ENCODE measurements around the gene CD248. TPM values are rescaled to one million over a fixed set of nuclear protein-coding genes. Genes with fewer than 3 reads are reported as not detected.
"Not testable (repeated sequence)": the region's sequence is repeated elsewhere in the genome, so short reads cannot be mapped to it uniquely, and the experiment has no call there.

Gene CD248
- polyA plus RNA-seq, 2 of the 4 experiments (the other 2 are of a cell fraction): 0.03 TPM; not detected in 1

DNA sequence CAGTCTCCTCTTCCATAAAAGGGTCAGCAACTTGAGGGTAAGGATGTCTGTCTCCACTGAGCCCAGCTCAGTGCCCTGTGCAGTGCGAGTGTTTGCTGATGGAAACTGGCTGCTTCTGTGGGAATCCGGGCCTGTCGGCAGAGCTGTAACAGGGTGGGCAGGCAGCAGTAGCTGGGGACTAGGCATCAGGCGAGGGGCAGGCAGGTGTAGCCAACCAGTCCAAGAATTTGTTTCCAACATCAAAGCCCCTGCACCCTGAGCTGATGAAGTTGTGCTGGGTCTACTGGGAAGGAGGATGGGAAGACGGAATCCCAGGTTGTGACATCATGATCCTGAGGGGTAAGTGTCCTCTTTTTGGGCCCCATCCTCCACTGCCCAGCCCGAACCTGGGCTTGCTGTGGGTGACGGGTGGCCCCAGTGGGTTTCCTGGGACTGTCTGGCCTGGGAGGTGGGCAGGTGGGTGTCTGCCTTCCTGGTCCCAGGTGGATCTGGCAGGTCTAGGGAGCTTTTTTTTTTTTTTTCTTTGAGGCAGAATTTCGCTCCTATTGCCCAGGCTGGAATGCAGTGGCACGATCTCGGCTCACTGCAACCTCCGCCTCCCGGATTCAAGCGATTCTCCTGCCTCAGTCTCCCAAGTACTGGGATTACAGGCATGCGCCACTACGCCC lies 43.7 kb upstream of the CD248 start:
- DNase-seq (ENCODE audit: low read depth in 1 of 2, low spot score in 1 of 2): no peak
- WGBS (ENCODE audit: missing lambda C conversion rate): 95% methylated on average over 15 of the region's 15 CpGs
- no peak for FAIRE-seq
- H3K27ac ChIP-seq: no peak overlapping the region
- H3K4me1 ChIP-seq: no peaks in the 10 kb centered on the region
- H3K4me3 ChIP-seq: no peak overlapping the region
- ChIA-PET POLR2A (no interaction called here), CTCF (interaction anchor here (0.6 to 2.1 kb wide), 5 partner anchors 11 to 49 kb away, joined by 3 to 10 read pairs (median 3); no protein-coding TSS in a partner anchor)
- no peaks in the 10 kb centered on the region for H3K9me3 ChIP-seq
- no peak for ATAC-seq
- H3K4me2 ChIP-seq: no peak overlapping the region
- TF ChIP-seq HDAC2 (IDR thresholded peaks at IDR 0.05) (no peak), ZSCAN20 (CRISPR knock-in tag; IDR thresholded peaks at IDR 0.05) (no peak), RARB (CRISPR knock-in tag; IDR thresholded peaks at IDR 0.05) (no peak), HOXA7 (CRISPR knock-in tag; IDR thresholded peaks at IDR 0.05) (no peak), JUNB (IDR thresholded peaks at IDR 0.05) (no peak), NFE2L2 (conservative IDR thresholded peaks at IDR 0.05; ENCODE audit: low read length) (no peak), CHD2 (IDR thresholded peaks at IDR 0.05; ENCODE audit: low read length, partially characterized antibody) (no peak), RNF2 (IDR thresholded peaks at IDR 0.05; ENCODE audit: borderline replicate concordance, low read depth) (no peak)

DNA sequence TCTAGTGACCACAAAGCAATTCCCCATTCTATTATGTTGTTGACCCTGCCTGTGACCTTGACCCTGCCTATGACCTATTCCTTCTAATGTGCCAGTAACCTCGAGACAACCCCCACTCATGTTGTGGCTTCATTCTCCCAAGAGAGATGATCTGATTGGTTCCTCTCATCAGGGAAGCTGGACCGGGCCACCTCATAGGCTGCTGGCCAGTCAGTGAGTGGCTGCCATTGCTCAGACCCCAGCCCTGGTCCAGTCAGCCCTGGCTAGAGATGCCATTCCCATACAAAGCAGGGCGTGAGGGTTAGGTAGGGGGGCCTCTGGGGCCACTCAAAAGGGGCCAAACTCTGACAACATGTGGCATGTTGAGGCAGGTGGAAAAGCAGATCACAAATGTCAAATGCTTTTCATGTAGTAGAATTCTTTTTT lies 42.8 kb upstream of the CD248 start:
- H3K4me3 ChIP-seq: no peak overlapping the region
- ChIA-PET CTCF (interaction anchor here (0.6 to 2.1 kb wide), 2 partner anchors 30 to 47 kb away, joined by 3 to 10 read pairs; no protein-coding TSS in a partner anchor), POLR2A (no interaction called here)
- H3K9me3 ChIP-seq: no peaks in the 10 kb centered on the region
- FAIRE-seq: no peak
- TF ChIP-seq NFE2L2 (conservative IDR thresholded peaks at IDR 0.05; ENCODE audit: low read length): no peak
- TF ChIP-seq NR3C1 (IDR thresholded peaks at IDR 0.05): no peak
- no peak for TF ChIP-seq TFCP2L1 (CRISPR knock-in tag; IDR thresholded peaks at IDR 0.05)
- TF ChIP-seq SMC3 (IDR thresholded peaks at IDR 0.05): no peak
- TF ChIP-seq, protein P1, sequence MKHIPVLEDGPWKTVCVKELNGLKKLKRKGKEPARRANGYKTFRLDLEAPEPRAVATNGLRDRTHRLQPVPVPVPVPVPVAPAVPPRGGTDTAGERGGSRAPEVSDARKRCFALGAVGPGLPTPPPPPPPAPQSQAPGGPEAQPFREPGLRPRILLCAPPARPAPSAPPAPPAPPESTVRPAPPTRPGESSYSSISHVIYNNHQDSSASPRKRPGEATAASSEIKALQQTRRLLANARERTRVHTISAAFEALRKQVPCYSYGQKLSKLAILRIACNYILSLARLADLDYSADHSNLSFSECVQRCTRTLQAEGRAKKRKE (CRISPR knock-in tag; IDR thresholded peaks at IDR 0.05; ENCODE audit: low read depth): no peak
- TF ChIP-seq CBX8 (IDR thresholded peaks at IDR 0.05): no peak
- TF ChIP-seq POLR2A (IDR thresholded peaks at IDR 0.05; ENCODE audit: low read length): no peak
- TF ChIP-seq ZFP36 (IDR thresholded peaks at IDR 0.05; ENCODE audit: borderline replicate concordance, partially characterized antibody): no peak
- TF ChIP-seq, protein P2, sequence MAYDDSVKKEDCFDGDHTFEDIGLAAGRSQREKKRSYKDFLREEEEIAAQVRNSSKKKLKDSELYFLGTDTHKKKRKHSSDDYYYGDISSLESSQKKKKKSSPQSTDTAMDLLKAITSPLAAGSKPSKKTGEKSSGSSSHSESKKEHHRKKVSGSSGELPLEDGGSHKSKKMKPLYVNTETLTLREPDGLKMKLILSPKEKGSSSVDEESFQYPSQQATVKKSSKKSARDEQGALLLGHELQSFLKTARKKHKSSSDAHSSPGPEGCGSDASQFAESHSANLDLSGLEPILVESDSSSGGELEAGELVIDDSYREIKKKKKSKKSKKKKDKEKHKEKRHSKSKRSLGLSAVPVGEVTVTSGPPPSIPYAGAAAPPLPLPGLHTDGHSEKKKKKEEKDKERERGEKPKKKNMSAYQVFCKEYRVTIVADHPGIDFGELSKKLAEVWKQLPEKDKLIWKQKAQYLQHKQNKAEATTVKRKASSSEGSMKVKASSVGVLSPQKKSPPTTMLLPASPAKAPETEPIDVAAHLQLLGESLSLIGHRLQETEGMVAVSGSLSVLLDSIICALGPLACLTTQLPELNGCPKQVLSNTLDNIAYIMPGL (CRISPR knock-in tag; IDR thresholded peaks at IDR 0.05; ENCODE audit: borderline replicate concordance): no peak
- no peak for TF ChIP-seq SREBF2 (IDR thresholded peaks at IDR 0.05)
- TF ChIP-seq, protein P3, sequence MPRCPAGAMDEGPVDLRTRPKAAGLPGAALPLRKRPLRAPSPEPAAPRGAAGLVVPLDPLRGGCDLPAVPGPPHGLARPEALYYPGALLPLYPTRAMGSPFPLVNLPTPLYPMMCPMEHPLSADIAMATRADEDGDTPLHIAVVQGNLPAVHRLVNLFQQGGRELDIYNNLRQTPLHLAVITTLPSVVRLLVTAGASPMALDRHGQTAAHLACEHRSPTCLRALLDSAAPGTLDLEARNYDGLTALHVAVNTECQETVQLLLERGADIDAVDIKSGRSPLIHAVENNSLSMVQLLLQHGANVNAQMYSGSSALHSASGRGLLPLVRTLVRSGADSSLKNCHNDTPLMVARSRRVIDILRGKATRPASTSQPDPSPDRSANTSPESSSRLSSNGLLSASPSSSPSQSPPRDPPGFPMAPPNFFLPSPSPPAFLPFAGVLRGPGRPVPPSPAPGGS (IDR thresholded peaks at IDR 0.05): no peak
- no peak for TF ChIP-seq CHD2 (IDR thresholded peaks at IDR 0.05; ENCODE audit: low read length, partially characterized antibody)
- no peak for TF ChIP-seq RCOR1 (IDR thresholded peaks at IDR 0.05; ENCODE audit: low read depth, low read length)
- TF ChIP-seq PHF8 (IDR thresholded peaks at IDR 0.05; ENCODE audit: borderline replicate concordance, low read depth): no peak
- TF ChIP-seq GATA3 (IDR thresholded peaks at IDR 0.05; ENCODE audit: borderline replicate concordance): no peak
- TF ChIP-seq ESRRA (IDR thresholded peaks at IDR 0.05; ENCODE audit: borderline replicate concordance, low read length): no peak
- TF ChIP-seq, protein P4, sequence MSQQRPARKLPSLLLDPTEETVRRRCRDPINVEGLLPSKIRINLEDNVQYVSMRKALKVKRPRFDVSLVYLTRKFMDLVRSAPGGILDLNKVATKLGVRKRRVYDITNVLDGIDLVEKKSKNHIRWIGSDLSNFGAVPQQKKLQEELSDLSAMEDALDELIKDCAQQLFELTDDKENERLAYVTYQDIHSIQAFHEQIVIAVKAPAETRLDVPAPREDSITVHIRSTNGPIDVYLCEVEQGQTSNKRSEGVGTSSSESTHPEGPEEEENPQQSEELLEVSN (IDR thresholded peaks at IDR 0.05; ENCODE audit: borderline replicate concordance, low read depth): no peak
- ATAC-seq: peak in 1 of 2 experiments; percentile 44; a peak in 3 of 6 replicates
- no peak overlapping the region for H3K27ac ChIP-seq
- H3K4me1 ChIP-seq: no peaks in the 10 kb centered on the region
- no peak overlapping the region for H3K4me2 ChIP-seq
- WGBS (ENCODE audit: missing lambda C conversion rate): 63% methylated on average over 3 of the region's 3 CpGs
- no peak for DNase-seq (ENCODE audit: low read depth in 1 of 2, low spot score in 1 of 2)

DNA sequence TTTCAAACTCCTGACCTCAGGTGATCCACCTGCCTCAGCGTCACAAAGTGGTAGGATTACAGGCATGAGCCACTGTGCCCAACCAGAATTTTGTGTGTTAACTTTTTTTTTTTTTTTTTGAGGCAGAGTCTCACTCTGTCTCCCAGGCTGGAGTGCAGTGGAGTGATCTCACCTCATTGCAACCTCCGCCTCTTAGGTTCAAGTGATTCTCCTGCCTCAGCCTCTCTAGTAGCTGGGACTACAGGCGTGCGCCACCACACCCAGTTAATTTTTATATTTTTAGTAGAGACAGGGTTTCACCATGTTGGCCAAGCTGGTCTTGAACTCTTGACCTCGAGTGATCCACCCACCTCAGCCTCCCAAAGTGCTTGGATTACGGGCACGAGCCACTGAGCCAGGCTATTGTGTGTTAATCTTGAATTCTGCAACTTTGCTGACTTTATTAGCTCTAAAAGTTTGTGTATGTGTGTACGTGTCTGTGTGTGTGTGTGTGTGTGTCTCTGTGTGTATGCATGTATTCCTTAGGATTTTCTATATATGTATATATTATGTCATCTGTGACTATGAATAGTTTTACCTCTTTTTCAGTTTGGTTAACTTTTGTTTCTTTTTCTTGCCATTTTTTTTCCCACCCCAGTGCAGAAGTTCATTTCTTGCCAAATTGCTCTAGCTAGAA lies 33.9 kb upstream of the CD248 start:
- H3K4me2 ChIP-seq: peak overlapping the region; percentile 22; the same call in 1 of the 3 replicates
- not testable (repeated sequence) for H3K9me3 ChIP-seq; DNase-seq (ENCODE audit: low read depth in 1 of 2, low spot score in 1 of 2); ATAC-seq; H3K27ac ChIP-seq; FAIRE-seq; H3K4me3 ChIP-seq
- ChIA-PET CTCF (interaction anchor here (0.6 to 2.9 kb wide), 6 partner anchors 13 to 483 kb away, joined by 3 to 19 read pairs (median 6); no protein-coding TSS in a partner anchor), POLR2A (interaction anchor here (1.0 kb wide), 1 partner anchor 38 kb away, joined by 4 read pairs; no protein-coding TSS in a partner anchor)
- H3K4me1 ChIP-seq: peaks cover 23% of the 10 kb centered on the region
- 79% methylated on average over 8 of the region's 8 CpGs for WGBS (ENCODE audit: missing lambda C conversion rate)
